B cell (primary cell): ENCODE data around the gene KIRREL3.

Experiments
- EZH2 ChIP-seq: IDR thresholded peaks from 2 replicates; pipeline ENCODE4 v1.6.1; 2012; ENCODE audit warnings: borderline replicate concordance, low read depth, mild to moderate bottlenecking, moderate library complexity, low read length; ENCODE audit not compliant: insufficient read depth, poor library complexity, severe bottlenecking
- TF ChIP-seq, protein P1 (sequence below): fragments of 200-600 bp; IDR thresholded peaks from one replicate; pipeline ENCODE4 v1.8.0; 2022; ENCODE audit warnings: antibody characterized with exemption, mild to moderate bottlenecking

DNA sequence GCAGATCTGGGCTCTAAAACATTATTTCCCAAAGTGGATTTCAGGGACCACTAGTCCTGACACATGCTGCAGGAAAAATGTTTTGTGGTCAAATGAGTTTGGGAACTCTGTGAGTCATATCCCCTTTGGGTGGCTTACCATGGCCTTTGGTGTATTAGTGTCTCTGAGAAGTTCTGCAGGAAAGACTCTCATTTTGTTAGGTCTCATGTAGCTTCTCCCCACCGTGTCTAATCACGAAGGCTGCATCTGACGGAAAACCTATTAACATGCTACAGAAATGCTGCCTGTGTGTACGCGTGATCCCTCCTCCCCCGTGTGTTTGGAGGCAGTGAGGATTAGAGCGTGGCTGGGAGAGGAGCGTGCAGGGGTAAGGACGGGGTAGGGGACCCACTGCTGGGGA, 453.4 kb downstream of the KIRREL3 start:
- TF ChIP-seq, protein P1, sequence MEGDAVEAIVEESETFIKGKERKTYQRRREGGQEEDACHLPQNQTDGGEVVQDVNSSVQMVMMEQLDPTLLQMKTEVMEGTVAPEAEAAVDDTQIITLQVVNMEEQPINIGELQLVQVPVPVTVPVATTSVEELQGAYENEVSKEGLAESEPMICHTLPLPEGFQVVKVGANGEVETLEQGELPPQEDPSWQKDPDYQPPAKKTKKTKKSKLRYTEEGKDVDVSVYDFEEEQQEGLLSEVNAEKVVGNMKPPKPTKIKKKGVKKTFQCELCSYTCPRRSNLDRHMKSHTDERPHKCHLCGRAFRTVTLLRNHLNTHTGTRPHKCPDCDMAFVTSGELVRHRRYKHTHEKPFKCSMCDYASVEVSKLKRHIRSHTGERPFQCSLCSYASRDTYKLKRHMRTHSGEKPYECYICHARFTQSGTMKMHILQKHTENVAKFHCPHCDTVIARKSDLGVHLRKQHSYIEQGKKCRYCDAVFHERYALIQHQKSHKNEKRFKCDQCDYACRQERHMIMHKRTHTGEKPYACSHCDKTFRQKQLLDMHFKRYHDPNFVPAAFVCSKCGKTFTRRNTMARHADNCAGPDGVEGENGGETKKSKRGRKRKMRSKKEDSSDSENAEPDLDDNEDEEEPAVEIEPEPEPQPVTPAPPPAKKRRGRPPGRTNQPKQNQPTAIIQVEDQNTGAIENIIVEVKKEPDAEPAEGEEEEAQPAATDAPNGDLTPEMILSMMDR = no peak
- no peak for TF ChIP-seq EZH2
